Neutrophil (primary cell): Measurements from ENCODE around the gene HIGD1C.

Source experiments
- H3K27ac ChIP-seq: fragments of 200-600 bp; sonication (generic); 2 replicates; pipeline ENCODE4 v1.5.1; 2016; ENCODE audit warnings: mild to moderate bottlenecking, moderate library complexity
- H3K27me3 ChIP-seq: fragments of 200-600 bp; sonication (generic); 2 replicates; pipeline ENCODE4 v1.6.0; 2016; ENCODE audit warnings: mild to moderate bottlenecking
- H3K36me3 ChIP-seq: fragments of 200-600 bp; sonication (generic); 2 replicates; pipeline ENCODE4 v1.5.1; 2017
- H3K4me1 ChIP-seq, 2 experiments: fragments of 200-600 bp in 1 of 2; sonication (generic) in 1 of 2; 1 replicate in 1 of 2; 2 replicates in 1 of 2; pipeline versions ENCODE4 v1.5.1 to v1.6.1; 2013 to 2016; ENCODE audit warnings: low read depth in 1 of 2, low read length in 1 of 2, mild to moderate bottlenecking in 1 of 2, moderate library complexity in 1 of 2; ENCODE audit not compliant: control insufficient read depth in 1 of 2, insufficient read depth in 1 of 2
- H3K4me3 ChIP-seq, 2 experiments: fragments of 200-600 bp in 1 of 2; sonication (generic) in 1 of 2; 1 replicate in 1 of 2; 2 replicates in 1 of 2; pipeline ENCODE4 v1.5.1; 2013 to 2016; ENCODE audit warnings: low read depth in 1 of 2, low read length in 1 of 2, mild to moderate bottlenecking in 1 of 2, moderate library complexity in 1 of 2
- H3K9me3 ChIP-seq: fragments of 200-600 bp; sonication (generic); 2 replicates; pipeline ENCODE4 v1.5.1; 2016
- TF ChIP-seq, protein P1 (sequence below): fragments of 200-600 bp; sonication (generic); IDR thresholded peaks from 2 replicates; pipeline ENCODE4 v1.5.1; 2016; ENCODE audit warnings: antibody characterized with exemption

HIGD1C gene

GRCh38 chr12:50980545-50980944, 28.2 kb downstream of the HIGD1C start:
- Histone ChIP-seq H3K9me3 (no peaks in the 10 kb centered on the region), H3K36me3 (no peaks in the 10 kb centered on the region), H3K27ac (no peak overlapping the region), H3K4me3 (no peak overlapping the region), H3K27me3 (no peaks in the 10 kb centered on the region), H3K4me1 (peaks cover 0 to 5% of the 10 kb centered on the region in 2 experiments)
- TF ChIP-seq, protein P1, sequence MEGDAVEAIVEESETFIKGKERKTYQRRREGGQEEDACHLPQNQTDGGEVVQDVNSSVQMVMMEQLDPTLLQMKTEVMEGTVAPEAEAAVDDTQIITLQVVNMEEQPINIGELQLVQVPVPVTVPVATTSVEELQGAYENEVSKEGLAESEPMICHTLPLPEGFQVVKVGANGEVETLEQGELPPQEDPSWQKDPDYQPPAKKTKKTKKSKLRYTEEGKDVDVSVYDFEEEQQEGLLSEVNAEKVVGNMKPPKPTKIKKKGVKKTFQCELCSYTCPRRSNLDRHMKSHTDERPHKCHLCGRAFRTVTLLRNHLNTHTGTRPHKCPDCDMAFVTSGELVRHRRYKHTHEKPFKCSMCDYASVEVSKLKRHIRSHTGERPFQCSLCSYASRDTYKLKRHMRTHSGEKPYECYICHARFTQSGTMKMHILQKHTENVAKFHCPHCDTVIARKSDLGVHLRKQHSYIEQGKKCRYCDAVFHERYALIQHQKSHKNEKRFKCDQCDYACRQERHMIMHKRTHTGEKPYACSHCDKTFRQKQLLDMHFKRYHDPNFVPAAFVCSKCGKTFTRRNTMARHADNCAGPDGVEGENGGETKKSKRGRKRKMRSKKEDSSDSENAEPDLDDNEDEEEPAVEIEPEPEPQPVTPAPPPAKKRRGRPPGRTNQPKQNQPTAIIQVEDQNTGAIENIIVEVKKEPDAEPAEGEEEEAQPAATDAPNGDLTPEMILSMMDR = no peak

DNA sequence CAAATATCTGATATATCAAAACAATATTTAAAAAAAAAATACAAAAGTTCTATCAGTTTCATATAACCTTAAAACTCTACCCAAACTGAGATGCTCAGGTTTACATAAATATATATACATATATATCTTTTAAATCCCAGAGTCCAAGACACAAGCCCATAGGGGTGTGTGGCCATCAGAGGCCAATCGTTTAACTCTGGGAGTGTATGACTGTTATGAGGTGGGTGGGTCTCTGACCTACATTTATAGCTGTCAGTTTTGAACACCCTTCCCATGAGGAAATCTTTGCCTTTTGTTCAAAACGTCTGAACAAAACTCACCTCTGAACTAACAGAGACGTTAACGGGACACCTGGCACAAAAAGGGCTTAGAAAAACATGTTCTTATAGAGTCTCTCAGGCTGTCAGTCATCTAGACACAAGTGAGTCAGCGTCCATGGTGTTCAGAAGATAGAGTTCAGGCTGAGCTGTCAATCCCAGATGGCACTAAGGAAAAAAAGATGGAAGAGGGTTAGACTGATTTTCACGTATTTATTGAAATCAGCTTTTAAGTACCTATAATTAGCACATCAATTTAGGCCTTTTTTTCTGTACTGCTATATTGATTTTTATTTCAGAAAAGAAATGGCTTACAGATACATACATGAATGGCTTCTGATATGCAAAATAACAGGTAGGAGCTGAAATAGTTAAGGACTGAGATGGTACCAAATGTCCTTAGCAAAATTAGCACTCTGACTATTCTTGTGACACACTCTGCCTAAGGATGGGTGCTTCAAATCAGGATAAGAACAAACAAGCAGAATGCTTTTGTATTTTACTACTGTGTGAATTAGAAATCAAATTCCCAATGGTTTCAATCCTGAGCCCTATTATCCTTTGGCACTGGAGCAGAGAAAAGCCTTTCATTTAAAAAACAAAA, 29.2 kb downstream of the HIGD1C start:
- TF ChIP-seq, protein P1 = no peak
- no peak overlapping the region for H3K27ac ChIP-seq
- H3K9me3 ChIP-seq = no peaks in the 10 kb centered on the region
- no peaks in the 10 kb centered on the region for H3K27me3 ChIP-seq
- H3K36me3 ChIP-seq = no peaks in the 10 kb centered on the region
- H3K4me3 ChIP-seq = no peak overlapping the region
- peaks cover 0 to 5% of the 10 kb centered on the region in 2 experiments for H3K4me1 ChIP-seq

DNA sequence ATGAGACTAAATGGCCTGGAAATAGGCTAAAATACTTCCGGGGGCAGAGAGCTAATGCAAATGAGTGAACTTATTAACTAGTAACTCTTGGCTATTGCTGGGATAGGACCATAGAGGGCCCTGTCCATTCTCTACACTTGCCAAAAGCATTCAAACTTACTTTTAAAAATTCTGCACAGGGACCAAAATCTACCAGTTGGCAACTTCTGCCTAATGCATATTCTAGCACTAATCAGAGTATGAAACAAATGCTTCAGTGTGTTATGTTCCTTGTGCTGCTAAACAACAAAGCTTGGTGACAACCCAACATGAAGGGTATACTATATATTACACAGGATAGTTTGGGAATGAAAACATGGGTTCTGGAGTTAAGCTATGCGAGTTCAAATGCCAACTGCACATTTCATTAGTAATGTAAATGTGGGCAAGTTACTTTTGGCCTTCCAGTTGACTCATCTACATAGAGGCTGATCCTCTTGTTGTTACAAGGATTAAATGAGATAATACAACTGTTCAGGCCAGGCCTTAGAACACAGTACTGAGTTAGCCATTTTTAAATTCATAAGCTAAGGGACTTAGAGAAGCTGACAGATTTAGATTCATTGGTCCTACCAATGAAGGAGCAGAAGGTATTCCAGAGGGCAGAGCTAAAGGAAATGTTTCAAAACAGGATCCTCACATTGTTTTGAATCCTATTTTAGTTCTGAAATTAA, 32.4 kb downstream of the HIGD1C start:
- TF ChIP-seq, protein P1 = no peak
- H3K36me3 ChIP-seq = peaks cover 13% of the 10 kb centered on the region
- no peak overlapping the region for H3K27ac ChIP-seq

GRCh38 chr12:50985322-50985721, 33.0 kb downstream of the HIGD1C start:
- H3K27me3 ChIP-seq = no peaks in the 10 kb centered on the region
- no peaks in the 10 kb centered on the region for H3K9me3 ChIP-seq
- H3K36me3 ChIP-seq = peaks cover 16% of the 10 kb centered on the region
- no peaks in the 10 kb centered on the region for H3K4me1 ChIP-seq
- TF ChIP-seq, protein P1 = no peak
- H3K27ac ChIP-seq = no peak overlapping the region
- H3K4me3 ChIP-seq = no peak overlapping the region

More for the DNA sequence above, 32.4 kb downstream of the HIGD1C start:
- Histone ChIP-seq H3K4me1 (no peaks in the 10 kb centered on the region), H3K4me3 (no peak overlapping the region), H3K27me3 (no peaks in the 10 kb centered on the region), H3K9me3 (no peaks in the 10 kb centered on the region)

- TF ChIP-seq, protein P1 = no peak
- no peaks in the 10 kb centered on the region for H3K4me1 ChIP-seq
- peaks cover 34% of the 10 kb centered on the region for H3K36me3 ChIP-seq
- H3K27ac ChIP-seq = no peak overlapping the region
- H3K4me3 ChIP-seq = no peak overlapping the region
- no peaks in the 10 kb centered on the region for H3K27me3 ChIP-seq
- no peaks in the 10 kb centered on the region for H3K9me3 ChIP-seq
Observed at GRCh38 chr12:50986966-50987737, 34.8 kb downstream of the HIGD1C start.
